Activated CD8-positive, alpha-beta memory T cell treated with anti-CD3 and anti-CD28 coated beads for 48 hours (primary cell): ENCODE results near the gene RPGRIP1.
"Not testable (repeated sequence)": the region's sequence is repeated elsewhere in the genome, so short reads cannot be mapped to it uniquely, and the experiment has no call there.

Source experiments
- DNase-seq, 3 experiments: peaks; one replicate each; pipeline ENCODE4 v3.0.0-alpha.2; 2020; ENCODE audit warnings: low read depth in 2 of 3, low spot score in 2 of 3

The RPGRIP1 gene

GRCh38 chr14:21279783-21280182, at the start of gene RPGRIP1:
Gene RPGRIP1, plus strand, starts transcription at chr14:21280083. Its CDS starts 7,894 bp downstream, at chr14:21287977.
- no peak for DNase-seq

- no peak for DNase-seq
These were observed 48.7 kb upstream of the RPGRIP1 start for GRCh38 chr14:21231020-21231652.

- no peak for DNase-seq
These were observed 46.3 kb upstream of the RPGRIP1 start for GRCh38 chr14:21233457-21234076.

GRCh38 chr14:21234112-21234511, 45.8 kb upstream of the RPGRIP1 start:
- DNase-seq = no peak

GRCh38 chr14:21236948-21237797, 42.7 kb upstream of the RPGRIP1 start:
- no peak for DNase-seq

GRCh38 chr14:21238823-21239518, 40.9 kb upstream of the RPGRIP1 start:
- no peak for DNase-seq

GRCh38 chr14:21240417-21240816, 39.5 kb upstream of the RPGRIP1 start:
- DNase-seq = no peak

- DNase-seq = no peak
These were observed 38.6 kb upstream of the RPGRIP1 start for GRCh38 chr14:21241218-21241819.

GRCh38 chr14:21244544-21244943, 35.3 kb upstream of the RPGRIP1 start:
- no peak for DNase-seq

- no peak for DNase-seq
These were observed 34.1 kb upstream of the RPGRIP1 start for GRCh38 chr14:21245813-21246212.

GRCh38 chr14:21248338-21248737, 31.5 kb upstream of the RPGRIP1 start:
- DNase-seq = no peak

- no peak for DNase-seq
These were observed 31.0 kb upstream of the RPGRIP1 start for GRCh38 chr14:21248739-21249411.

- DNase-seq = no peak
These were observed 28.7 kb upstream of the RPGRIP1 start for GRCh38 chr14:21251215-21251614.

GRCh38 chr14:21252149-21252548, 27.7 kb upstream of the RPGRIP1 start:
- DNase-seq = no peak

- no peak for DNase-seq
These were observed 24.3 kb upstream of the RPGRIP1 start for GRCh38 chr14:21255385-21256101.

- DNase-seq = not testable (repeated sequence)
These were observed 23.8 kb upstream of the RPGRIP1 start for GRCh38 chr14:21256102-21256447.

GRCh38 chr14:21256539-21257393, 23.1 kb upstream of the RPGRIP1 start:
- no peak for DNase-seq

GRCh38 chr14:21257394-21257909, 22.4 kb upstream of the RPGRIP1 start:
- no peak for DNase-seq
